ENCODE results near the gene SLC9A9. TPM values are rescaled to one million over a fixed set of nuclear protein-coding genes. Genes with fewer than 3 reads are reported as not detected.
A peak's percentile ranks its signal among the peaks of the same experiment; 100 is the strongest.
"Not testable (repeated sequence)": the region's sequence is repeated elsewhere in the genome, so short reads cannot be mapped to it uniquely, and the experiment has no call there.

SLC9A9 gene
- total RNA-seq, 1 experiment from 2014 or later: 1.4 TPM

DNA sequence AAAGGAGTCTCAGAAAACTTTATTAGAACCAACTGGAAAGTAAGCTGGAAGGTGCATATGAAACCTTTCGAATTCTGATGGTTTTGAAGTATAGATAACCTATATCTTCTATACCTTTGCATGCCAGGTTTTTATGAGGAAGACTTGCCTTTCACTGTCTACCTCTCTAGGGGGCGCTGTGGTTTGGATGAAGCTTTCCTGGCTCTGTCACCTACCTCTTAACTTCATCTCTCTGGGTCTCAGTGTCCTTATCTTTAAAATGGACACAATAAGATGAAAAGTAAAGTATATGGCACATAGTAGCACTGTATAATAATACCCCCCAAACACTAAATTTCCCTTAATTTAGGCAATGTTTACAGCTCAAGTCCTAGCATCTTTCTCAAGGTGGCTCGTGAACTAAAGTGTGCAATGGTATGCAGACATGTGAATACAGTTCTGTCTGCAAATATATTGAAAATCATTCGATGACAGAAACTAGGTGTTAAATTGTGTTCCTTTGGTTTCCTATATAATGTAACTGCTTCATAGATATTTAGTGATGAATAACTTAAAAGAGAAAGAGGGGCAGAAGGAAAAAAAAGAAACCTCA lies 414.4 kb downstream of the SLC9A9 start:
- Histone ChIP-seq H3K9me3 (ENCODE audit: low read depth, low read length, poor library complexity, severe bottlenecking) (no peaks in the 10 kb centered on the region), H3K27me3 (replicated peaks; ENCODE audit: insufficient read depth, low read depth, low read length, poor library complexity) (no peaks in the 10 kb centered on the region), H3K36me3 (ENCODE audit: insufficient read depth, low read length, poor library complexity, severe bottlenecking) (no peaks in the 10 kb centered on the region), H3K27ac (ENCODE audit: low read depth, low read length, poor library complexity, severe bottlenecking) (no peak overlapping the region), H3K4me1 (ENCODE audit: insufficient read depth, low read length, poor library complexity, severe bottlenecking) (no peaks in the 10 kb centered on the region), H3K4me3 (ENCODE audit: low read depth, low read length, poor library complexity, severe bottlenecking) (no peak overlapping the region)
- intact Hi-C loops (cut with micrococcal nuclease; ENCODE audit: unreplicated experiment): loop anchor here (2.0 kb wide), 1 partner anchor 211 kb away; no protein-coding TSS in a partner anchor
- CTCF ChIA-PET: no interaction called here
- TF ChIP-seq, protein P1, sequence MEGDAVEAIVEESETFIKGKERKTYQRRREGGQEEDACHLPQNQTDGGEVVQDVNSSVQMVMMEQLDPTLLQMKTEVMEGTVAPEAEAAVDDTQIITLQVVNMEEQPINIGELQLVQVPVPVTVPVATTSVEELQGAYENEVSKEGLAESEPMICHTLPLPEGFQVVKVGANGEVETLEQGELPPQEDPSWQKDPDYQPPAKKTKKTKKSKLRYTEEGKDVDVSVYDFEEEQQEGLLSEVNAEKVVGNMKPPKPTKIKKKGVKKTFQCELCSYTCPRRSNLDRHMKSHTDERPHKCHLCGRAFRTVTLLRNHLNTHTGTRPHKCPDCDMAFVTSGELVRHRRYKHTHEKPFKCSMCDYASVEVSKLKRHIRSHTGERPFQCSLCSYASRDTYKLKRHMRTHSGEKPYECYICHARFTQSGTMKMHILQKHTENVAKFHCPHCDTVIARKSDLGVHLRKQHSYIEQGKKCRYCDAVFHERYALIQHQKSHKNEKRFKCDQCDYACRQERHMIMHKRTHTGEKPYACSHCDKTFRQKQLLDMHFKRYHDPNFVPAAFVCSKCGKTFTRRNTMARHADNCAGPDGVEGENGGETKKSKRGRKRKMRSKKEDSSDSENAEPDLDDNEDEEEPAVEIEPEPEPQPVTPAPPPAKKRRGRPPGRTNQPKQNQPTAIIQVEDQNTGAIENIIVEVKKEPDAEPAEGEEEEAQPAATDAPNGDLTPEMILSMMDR (conservative IDR thresholded peaks at IDR 0.05; ENCODE audit: low read depth, low read length): peak; percentile 70
- no peak for TF ChIP-seq EZH2 (IDR thresholded peaks at IDR 0.05; ENCODE audit: borderline replicate concordance, low read depth, low read length, poor library complexity, severe bottlenecking)
- BruUV-seq (replicated peaks): no TSS peak
- peak; percentile 41 for DNase-seq (ENCODE audit: low spot score)
- POLR2A ChIA-PET (ENCODE audit: low non-redundant PET): no interaction called here

DNA sequence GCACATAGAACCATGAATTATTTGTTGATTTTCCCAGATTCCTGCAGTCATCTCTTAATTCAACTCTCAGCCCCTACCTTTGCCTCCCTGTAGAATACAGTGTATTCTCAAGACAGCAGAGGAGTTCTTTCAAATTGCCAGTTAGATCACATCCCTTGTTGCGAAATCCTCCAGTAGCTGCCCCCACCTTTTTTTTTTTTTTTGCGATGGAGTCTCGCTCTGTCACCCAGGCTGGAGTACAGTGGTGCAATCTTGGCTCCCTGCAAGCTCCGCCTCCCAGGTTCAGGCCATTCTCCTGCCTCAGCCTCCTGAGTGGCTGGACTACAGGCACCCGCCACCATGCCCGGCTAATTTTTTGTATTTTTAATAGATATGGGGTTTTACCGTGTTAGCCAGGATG lies 417.0 kb downstream of the SLC9A9 start:
- DNase-seq (ENCODE audit: low spot score); H3K4me1 ChIP-seq (ENCODE audit: insufficient read depth, low read length, poor library complexity, severe bottlenecking); POLR2A ChIA-PET (ENCODE audit: low non-redundant PET); H3K27me3 ChIP-seq (replicated peaks; ENCODE audit: insufficient read depth, low read depth, low read length, poor library complexity); H3K36me3 ChIP-seq (ENCODE audit: insufficient read depth, low read length, poor library complexity, severe bottlenecking); intact Hi-C loops (cut with micrococcal nuclease; ENCODE audit: unreplicated experiment); H3K9me3 ChIP-seq (ENCODE audit: low read depth, low read length, poor library complexity, severe bottlenecking); H3K4me3 ChIP-seq (ENCODE audit: low read depth, low read length, poor library complexity, severe bottlenecking); CTCF ChIA-PET; BruUV-seq (replicated peaks); H3K27ac ChIP-seq (ENCODE audit: low read depth, low read length, poor library complexity, severe bottlenecking): not testable (repeated sequence)

DNA sequence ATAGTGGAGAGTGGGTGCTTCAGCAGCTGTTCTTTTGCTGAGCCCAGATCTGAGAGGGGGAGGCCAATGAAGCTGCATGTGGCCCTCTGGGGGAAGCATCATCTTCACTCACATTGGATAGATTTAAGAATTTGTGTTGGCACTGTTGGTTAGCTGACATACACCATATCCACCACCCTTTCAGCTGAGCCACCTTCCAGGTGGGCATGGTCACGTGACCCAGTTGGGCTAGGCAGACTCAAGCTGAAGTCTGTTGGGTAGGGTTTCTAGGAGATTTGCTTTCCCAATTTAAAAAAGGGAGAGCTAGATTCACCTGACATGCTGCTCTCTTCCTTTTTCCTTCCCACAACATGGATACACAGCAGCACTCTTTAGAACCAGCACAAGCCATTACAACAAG lies 417.7 kb downstream of the SLC9A9 start:
- BruUV-seq (replicated peaks): no TSS peak
- TF ChIP-seq, protein P1 (conservative IDR thresholded peaks at IDR 0.05; ENCODE audit: low read depth, low read length): no peak
- DNase-seq (ENCODE audit: low spot score): no peak
- H3K27me3 ChIP-seq (replicated peaks; ENCODE audit: insufficient read depth, low read depth, low read length, poor library complexity): no peaks in the 10 kb centered on the region
- no peaks in the 10 kb centered on the region for H3K9me3 ChIP-seq (ENCODE audit: low read depth, low read length, poor library complexity, severe bottlenecking)
- H3K4me3 ChIP-seq (ENCODE audit: low read depth, low read length, poor library complexity, severe bottlenecking): no peak overlapping the region
- peaks cover 8% of the 10 kb centered on the region for H3K4me1 ChIP-seq (ENCODE audit: insufficient read depth, low read length, poor library complexity, severe bottlenecking)
- POLR2A ChIA-PET (ENCODE audit: low non-redundant PET): no interaction called here
- intact Hi-C loops (cut with micrococcal nuclease; ENCODE audit: unreplicated experiment): no loop called here
- H3K36me3 ChIP-seq (ENCODE audit: insufficient read depth, low read length, poor library complexity, severe bottlenecking): no peaks in the 10 kb centered on the region
- CTCF ChIA-PET: no interaction called here
- H3K27ac ChIP-seq (ENCODE audit: low read depth, low read length, poor library complexity, severe bottlenecking): no peak overlapping the region
